GM13977 (cell line): ENCODE measurements around the gene TMC8.

Experiments used
- DNase-seq: peaks from one replicate; pipeline ENCODE4 v3.0.0; 2012; ENCODE audit warnings: low spot score
- in situ Hi-C: fragments of 300-500 bp; cut with MboI; formaldehyde crosslinking; loops from one replicate; pipeline ENCODE4 v1.12.0; 2022; ENCODE audit warnings: low sequenced_read_pairs, low pct_unique_long_range_greater_than_20kb, mixed read lengths, inconsistent platforms; ENCODE audit not compliant: unreplicated experiment
- TF ChIP-seq, protein P1 (sequence below): IDR thresholded peaks from 2 replicates; pipeline ENCODE4 v1.5.1; 2012; ENCODE audit warnings: mild to moderate bottlenecking, control low read depth; ENCODE audit not compliant: insufficient read depth; ENCODE audit errors: extremely low read depth, missing control alignments

Gene TMC8

DNA sequence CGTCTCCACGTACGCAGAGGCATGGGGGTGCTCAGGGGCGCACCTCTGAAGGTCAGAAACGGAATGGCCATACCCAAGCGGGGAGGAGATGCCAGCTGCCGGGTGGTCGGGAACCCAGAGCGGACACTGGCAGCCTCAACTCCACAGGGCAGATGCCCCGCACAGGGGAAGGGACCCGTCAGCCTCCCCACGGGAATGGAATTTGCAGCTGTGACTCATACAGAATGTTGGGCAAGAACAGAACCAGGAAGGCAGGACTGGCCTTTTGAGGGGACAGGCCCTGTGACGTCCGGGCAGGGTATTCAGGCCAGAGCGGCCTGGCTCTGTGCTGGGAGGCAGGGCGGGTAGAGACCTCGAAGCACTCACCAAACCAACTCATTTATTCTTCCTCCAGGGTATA lies 48.8 kb downstream of the TMC8 start:
- in situ Hi-C loops = no loop called here
- TF ChIP-seq, protein P1, sequence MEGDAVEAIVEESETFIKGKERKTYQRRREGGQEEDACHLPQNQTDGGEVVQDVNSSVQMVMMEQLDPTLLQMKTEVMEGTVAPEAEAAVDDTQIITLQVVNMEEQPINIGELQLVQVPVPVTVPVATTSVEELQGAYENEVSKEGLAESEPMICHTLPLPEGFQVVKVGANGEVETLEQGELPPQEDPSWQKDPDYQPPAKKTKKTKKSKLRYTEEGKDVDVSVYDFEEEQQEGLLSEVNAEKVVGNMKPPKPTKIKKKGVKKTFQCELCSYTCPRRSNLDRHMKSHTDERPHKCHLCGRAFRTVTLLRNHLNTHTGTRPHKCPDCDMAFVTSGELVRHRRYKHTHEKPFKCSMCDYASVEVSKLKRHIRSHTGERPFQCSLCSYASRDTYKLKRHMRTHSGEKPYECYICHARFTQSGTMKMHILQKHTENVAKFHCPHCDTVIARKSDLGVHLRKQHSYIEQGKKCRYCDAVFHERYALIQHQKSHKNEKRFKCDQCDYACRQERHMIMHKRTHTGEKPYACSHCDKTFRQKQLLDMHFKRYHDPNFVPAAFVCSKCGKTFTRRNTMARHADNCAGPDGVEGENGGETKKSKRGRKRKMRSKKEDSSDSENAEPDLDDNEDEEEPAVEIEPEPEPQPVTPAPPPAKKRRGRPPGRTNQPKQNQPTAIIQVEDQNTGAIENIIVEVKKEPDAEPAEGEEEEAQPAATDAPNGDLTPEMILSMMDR = no peak
- DNase-seq = no peak

GRCh38 chr17:78180083-78180482 lies 49.5 kb downstream of the TMC8 start:
- in situ Hi-C loops = no loop called here
- TF ChIP-seq, protein P1 = no peak
- DNase-seq = no peak

DNA sequence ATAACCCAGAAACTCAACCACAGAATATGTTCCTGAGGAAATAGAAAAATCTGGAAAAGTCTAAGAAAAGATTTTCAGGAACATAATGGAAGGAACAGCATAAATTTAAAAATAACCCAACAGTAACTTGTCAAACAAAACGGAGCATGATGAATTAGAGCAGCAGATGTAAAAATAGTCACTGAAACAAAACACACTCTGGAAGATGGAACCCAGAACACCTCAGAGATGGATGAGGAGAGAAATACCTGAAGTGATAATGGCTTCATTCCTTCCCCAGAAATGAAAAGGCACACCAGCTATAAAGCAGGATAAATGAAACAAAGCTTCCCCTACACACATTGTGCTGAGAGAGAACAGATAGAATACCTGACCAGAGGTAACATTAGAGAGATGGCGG lies 49.9 kb downstream of the TMC8 start:
- in situ Hi-C loops = no loop called here
- no peak for DNase-seq
- TF ChIP-seq, protein P1 = no peak

DNA sequence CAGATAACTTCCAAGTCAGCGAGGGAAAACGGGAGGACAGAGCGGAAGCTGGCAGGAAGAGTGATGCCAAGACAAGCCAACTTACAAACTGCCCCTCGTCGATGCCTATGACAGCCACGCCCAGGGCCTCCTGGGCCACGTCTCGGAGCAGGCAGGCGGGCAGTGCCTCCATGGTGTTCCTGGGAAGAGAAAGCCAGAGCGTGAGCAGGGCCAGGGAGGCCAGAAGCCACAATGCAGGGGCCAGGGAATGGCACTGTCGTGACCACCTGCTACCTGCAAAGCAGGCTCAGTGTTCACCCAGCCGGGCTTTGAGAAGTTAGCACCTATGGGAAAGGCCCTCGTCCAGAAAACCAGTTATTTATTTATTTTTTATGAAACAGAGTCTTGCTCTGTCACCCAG lies 51.9 kb downstream of the TMC8 start:
- in situ Hi-C loops = no loop called here
- DNase-seq = no peak
- TF ChIP-seq, protein P1 = no peak

GRCh38 chr17:78183916-78184315 lies 53.3 kb downstream of the TMC8 start:
- DNase-seq = no peak
- TF ChIP-seq, protein P1 = no peak
- in situ Hi-C loops = no loop called here

DNA sequence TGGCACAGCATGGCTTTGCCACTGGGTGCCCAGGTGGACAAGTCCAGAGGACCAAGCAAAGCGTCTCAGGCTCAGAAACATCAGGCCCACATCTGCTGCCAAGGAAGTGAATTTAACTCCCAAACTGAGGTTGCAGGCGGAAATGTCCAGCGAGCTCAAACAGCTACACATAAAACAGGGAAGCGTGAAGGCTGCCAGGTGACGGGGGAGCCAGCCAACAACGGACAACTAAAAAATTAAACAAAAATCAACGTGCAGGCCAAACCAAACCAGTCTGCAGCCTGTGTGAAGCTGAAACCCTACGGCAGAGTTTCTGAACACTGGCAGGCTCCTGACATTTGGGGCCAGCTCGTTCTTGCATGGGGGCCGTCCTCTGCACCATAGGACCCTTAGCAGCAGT lies 53.8 kb downstream of the TMC8 start:
- TF ChIP-seq, protein P1 = no peak
- in situ Hi-C loops = no loop called here
- DNase-seq = no peak

- TF ChIP-seq, protein P1 = no peak
- in situ Hi-C loops = no loop called here
- DNase-seq = no peak
Observed at GRCh38 chr17:78184868-78185267, 54.3 kb downstream of the TMC8 start.
